NCI-H2196 treated with DMSO at 0.1 percent for 48 hours (cell line): ENCODE results near the gene R3HDM4.
"Not testable (repeated sequence)": the region's sequence is repeated elsewhere in the genome, so short reads cannot be mapped to it uniquely, and the experiment has no call there.

Experiments used
- DNase-seq: peaks from one replicate; lab custom pipeline; 2025; ENCODE audit not compliant: unreplicated experiment; lab: John Stamatoyannopoulos, UW

The R3HDM4 gene

DNA sequence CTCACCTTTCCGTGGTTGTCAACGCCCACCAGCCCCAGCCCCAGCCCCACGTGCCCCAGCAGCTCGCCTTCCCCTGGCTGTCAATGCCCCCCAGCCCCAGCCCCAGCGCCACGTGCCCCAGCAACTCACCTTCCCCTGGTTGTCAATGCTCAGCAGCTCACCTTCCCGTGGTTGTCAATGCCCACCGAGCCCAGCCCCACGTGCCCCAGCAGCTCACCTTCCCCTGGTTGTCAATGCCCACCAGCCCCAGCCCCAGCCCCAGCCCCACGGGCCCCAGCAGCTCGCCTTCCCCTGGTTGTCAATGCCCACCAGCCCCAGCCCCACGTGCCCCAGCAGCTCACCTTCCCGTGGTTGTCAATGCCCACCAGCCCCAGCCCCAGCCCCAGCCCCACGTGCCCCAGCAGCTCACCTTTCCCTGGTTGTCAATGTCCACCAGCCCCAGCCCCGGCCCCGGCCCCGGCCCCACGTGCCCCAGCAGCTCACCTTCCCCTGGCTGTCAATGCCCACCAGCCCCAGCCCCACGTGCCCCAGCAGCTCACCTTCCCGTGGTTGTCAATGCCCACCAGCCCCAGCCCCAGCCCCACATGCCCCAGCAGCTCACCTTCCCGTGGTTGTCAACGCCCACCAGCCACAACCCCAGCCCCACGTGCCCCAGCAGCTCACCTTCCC is 34.9 kb downstream of the R3HDM4 start:
- DNase-seq: not testable (repeated sequence)

DNA sequence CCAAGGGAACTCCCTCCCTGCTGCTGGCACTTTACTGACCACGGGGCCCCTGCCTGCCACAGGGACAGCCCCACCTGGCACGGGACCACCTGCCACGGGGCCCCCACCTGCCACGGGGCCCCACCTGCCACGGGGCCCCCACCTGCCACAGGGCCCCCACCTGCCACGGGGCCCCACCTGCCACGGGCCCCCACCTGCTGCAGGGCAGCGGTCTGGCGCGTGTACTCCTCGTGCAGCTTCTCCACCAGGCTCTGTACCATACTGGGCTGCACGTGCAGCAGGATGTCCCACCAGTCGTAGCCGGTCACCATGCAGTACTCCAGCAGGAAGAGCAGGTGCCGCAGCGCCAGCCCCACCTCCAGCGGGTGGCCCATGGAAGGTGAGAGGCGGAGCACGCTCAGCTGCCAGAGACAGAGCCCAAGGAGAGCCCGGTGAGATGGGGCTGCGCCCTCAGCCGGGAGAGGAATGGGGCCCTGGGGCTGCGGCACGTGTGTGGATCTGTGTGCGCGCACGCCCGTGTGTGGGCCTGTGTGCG is 36.2 kb downstream of the R3HDM4 start:
- no peak for DNase-seq

DNA sequence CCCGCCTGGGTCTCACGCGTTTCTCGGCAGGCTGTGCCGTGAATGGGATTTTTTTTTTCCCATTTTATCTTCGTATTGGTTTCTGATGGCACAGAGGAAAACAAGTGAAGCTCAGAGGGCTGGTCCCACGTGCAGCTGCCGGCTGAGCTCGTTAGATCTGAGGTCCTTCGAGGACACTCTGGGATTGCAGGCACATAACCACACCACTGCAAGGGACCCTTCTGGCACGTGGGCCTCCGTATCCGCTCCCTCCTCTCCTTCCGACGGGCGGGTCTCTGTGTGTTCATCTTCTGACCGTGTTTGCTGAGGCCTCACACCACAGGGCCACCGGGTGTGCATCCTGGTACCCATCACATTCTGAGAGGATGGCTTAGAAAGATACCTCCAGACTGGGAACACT is 36.9 kb downstream of the R3HDM4 start:
- no peak for DNase-seq

DNA sequence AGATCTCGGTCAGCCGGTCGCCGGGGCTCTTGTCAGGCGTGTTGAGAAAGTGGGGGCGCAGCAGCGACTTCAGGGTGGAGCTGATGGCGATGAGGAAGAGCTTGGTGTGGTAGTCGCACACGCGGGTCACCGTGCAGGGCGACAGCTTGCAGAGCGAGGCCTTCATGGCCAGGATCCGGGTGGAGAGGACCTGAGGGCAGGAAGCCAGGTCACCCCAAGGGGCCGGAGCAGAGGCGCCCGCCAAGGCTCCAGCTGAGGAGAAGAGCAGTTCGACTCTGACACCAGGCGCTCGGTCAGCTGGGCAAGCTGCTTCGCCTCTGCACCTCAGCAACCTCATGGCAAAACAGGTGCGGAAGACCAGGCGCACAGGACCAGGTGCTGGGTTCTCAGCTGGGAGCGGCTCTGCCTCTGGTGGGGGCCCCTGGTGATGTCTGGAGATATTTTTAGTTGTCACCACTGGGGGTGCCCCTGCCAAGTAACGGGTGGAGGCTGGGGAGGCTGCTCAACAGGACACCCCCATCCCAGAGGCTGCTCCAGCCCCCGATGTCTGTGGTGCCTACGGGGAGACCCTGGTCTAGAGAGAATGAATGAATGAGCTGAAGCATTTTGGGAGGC is 37.6 kb downstream of the R3HDM4 start:
- DNase-seq: no peak

DNA sequence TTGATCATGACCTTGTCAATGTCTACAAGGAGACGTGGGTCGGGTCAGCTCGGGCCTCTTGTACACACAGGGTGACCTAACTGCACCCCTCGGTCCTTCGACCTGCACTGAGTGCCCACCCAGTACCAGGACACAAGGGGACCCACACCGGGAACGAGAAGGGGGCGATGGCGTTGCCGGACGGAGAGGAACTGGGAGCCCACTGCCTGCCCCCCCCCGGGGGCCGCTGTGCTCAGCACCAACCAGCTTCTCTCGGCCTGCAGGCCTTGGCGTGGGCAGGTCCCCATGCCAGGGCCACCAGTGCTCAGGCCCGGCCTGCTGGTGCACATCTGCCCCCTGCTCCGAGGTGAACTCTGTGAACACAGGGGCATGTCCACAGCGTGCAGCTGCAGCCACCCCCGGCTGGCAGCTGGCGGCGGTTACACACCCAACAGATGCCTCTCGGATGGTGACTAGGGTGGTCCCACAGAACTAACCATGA is 39.4 kb downstream of the R3HDM4 start:
- no peak for DNase-seq

DNA sequence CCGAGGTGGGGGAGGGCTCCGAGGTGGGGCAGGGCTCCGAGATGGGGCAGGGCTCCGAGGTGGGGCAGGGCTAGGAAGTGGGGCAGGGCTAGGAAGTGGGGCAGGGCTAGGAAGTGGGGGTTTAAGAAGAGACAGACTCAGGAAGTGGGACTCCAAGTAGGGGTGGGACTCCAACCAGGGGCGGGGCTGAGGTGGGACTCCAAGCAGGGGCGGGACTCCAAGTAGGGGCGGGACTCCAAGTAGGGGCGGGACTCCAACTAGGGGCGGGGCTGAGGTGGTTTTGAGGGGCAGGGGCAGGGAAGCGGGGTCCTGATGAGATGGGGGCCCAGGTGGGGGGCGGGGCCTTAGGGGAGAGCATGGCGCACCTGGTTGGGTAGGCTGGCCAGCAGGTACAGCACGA is 39.9 kb downstream of the R3HDM4 start:
- no peak for DNase-seq

DNA sequence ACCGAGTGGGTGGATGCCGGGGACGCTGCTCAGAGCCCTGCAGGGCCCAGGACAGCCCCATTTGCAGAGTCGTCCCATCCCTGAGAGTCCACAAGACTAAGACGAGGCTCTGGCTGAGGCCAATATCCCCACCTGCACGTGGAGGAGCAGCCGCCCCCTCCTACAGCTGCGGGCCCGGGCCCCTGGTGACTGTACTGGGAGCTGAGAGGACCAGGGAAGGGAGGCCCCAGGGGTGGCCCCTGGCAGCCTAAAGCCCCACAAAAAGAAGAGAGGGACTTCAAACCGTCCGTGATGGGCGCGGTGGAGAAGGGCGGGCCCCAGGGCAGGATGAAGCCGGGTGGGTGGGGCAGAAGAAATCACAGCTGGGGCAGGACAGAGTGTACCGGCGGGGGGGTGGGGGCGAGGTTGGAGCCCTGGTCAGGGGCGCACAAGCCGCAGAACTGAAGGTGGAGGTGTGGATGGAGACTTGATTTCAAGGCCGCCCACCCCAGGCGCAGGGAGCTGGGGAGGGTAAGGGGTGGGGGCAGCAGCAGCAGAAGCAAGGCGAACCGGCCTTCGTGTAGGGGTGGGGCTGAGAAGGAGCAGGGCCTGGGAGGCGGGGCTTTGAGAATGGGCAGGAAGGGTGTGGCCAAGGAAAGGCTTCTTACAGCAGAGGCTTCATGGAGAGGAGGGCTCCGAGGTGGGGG is 40.6 kb downstream of the R3HDM4 start:
- DNase-seq: no peak

DNA sequence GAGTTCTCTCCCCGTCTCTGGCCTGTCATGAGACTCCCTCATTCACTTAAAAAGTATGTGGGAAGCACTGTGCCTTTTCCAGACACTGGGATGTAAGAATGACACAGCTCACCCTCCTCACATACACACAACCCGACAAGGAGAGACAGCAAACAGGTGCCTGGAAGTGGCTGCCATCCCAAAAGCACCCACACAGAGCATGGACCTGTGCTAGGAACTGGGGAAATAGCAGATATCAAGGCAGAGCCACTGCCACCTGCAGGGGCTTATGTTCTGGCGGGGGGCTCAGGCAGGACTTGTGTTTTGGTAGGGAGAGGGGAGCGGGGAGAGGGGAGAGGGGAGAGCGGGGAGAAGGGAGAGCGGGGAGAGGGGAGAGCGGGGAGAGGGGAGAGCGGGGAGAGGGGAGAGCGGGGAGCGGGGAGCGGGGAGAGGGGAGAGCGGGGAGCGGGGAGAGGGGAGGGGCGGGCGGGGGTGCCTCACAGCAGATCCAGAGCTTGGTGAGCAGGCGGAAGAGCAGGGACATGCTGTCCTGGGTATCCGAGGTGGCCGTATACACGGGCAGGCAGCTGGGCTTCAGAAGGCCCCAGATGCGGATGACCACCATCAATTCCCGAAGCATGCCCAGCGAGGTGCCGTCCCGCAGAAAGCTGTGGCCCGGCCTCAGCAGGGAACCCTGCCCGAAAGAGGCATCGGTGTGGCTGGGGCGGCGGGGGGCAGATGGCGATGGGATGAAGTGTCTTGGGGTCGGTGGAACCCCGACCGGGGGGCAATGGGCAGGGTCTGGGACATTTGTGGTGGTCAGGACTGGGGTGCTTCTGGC is 41.4 kb downstream of the R3HDM4 start:
- DNase-seq: no peak

DNA sequence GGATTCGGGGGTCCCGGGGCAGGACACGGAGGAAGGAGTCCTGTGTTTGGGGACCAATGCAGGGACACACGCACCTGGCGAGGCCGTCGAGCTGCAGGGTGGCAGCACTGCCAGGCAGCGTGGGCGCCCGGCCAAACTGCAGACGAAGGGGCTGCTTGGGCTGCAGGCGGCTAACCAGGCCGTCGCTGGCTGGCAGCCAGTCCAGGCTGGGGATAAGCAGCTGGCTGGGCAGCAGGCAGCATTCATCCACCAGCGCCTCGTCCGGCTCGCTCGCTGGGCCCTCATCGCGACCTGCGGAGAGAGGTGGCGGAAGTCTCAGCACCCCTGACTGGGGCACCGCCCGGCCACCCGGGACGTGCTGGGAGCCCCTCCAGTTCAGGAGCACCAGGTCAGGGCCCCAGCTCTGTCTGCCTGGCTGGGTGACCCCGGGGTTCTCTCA is 42.0 kb downstream of the R3HDM4 start:
- DNase-seq: peak; percentile 71

DNA sequence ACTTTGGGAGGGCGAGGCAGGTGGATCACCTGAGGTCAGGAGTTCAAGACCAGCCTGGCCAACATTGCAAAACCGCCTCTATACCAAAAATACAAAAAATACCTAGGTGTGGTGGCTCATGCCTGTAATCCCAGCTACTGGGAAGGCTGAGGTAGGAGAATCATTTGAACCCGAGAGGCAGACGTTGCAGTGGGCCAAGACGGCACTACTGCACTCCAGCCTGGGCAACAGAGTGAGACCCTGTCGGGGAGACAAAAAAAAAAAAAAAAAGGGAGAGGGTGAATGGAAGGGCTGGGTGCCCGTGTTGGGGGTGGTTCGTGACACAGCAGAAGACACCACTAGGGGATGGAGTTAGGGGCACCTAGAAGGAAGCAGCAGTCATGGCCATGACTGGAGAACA is 42.7 kb downstream of the R3HDM4 start:
- no peak for DNase-seq

DNA sequence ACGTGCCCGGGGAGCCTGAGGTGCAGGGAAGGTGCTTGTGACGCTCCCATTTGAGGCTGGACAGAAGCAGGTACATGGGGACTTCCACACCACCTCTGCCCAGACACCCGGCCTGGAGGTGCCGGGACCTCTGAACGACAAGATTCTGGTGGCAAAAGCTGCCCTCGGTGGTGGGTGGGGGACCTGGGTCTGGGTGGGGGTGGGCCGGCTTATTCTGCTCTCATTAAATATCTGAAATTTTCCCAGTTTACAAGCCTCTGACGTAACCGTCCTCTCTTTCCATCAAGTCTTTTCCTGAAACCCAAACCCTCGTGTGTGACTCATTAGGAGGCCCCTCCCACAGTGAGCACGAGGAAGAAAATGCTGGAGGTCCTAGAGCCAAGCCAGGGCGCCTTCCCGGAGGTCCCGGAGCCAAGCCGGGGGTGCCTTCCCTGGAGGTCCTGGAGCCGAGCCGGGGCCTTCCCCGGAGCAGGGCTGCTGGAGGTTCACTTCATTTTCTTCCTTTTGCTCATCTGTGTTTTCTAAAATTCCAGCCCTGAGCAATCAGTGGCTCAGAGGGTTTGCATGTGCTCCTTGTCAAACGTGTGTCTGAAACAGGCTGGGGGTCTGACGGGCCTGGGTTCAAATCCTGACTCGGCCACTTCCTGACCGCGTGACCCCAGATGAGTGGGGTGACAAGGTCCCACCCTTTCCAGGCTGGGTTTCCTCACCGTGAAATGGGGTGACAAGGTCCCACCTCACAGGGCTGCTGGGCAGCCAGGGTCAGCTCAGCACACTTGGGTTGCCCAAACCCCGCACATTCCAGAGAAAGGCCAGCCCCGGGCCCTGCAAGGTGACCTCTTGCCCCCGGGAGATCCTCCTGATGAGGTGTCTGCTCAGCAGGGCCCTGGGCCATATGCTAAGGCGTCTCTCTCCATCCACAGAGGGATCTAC is 43.5 kb downstream of the R3HDM4 start:
- no peak for DNase-seq

DNA sequence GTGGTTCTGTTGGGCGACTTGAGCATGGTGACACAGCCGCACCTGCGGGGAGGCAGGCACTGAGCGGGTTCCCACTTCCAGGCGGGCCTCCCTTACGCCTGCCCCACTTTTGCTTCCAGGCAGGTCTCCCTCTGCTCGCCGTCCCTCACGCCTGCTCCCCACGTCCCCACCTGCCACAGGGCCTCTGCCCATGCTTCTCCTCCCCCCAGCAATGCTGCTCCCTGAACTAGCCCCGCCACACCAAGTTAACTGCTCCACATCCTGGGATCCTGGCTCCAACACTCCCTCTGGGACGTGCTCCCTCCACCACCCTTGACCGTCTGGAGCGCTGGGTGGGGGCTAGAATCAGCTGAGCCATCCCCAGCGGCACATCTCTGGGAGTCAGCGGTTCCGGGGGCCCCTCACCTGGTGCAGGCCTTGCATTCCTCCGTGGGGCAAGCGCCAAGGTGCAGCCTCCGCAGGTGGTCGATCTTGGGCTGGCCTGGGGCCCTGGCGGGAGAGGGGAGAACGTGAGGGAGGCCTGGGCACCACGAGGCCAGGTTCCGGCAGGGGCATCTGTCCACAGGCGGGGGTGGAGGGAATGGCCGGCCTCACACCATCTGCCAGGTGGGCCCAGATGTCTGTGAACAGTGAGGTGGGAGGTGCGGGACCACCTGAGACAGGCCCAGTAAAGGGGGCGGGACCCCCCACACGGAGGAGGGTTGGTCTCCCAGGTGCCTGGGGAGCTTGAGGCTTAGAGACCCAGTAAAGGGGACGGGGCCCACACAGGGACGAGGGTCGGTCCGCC is 44.4 kb downstream of the R3HDM4 start:
- DNase-seq: no peak

DNA sequence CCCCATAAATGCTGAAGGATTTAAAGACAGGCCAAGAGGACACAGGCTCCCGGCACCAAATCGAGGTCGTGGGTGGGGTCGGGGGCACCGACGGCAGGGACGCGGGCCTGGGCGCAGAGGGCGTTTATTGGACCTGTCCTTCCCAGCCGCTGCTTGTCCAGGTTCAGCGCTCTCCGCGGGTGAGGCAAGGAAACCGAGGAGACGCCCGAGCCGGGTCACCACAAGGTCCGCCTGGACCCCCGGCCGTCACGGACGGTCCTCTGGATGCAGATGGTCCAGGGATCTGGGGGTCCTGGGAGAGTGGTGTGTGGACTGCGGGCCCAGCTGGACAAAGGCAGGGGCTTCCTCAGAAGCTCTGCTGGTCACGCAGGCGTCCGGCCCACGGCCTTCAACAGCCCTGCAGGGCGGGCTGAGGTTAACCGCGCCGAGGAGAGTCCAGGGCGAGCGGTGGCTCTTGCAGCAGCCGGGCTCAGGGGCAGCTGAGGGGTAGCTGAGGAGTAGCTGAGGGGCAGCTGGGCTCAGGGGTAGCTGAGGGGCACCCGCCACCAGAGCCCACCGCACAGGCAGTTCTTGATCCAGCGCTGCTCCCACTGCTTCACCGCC is 45.1 kb downstream of the R3HDM4 start:
- DNase-seq: no peak

DNA sequence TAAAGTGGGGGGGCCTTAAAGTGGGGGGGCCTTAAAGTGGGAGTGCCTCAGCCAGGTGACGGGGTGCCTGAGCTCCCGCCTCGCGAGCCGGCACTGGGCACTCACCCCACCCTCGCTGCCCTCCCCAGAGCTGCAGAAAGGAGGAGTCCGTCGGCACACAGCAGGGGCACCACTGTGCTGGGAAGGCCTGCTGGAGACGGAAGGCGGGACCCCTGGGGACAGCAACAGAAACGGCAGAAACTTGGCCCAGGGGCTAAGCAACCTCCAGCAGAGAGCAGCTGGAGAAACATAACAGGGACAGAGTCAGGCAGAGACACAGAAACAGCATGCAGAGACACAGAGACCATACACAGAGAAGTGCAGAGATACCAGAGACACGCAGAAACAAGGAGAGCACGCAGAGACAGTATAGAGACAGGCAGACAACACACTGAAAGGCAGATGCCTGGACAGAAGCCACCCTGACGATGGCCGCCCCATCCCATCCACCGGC is 45.7 kb downstream of the R3HDM4 start:
- no peak for DNase-seq

DNA sequence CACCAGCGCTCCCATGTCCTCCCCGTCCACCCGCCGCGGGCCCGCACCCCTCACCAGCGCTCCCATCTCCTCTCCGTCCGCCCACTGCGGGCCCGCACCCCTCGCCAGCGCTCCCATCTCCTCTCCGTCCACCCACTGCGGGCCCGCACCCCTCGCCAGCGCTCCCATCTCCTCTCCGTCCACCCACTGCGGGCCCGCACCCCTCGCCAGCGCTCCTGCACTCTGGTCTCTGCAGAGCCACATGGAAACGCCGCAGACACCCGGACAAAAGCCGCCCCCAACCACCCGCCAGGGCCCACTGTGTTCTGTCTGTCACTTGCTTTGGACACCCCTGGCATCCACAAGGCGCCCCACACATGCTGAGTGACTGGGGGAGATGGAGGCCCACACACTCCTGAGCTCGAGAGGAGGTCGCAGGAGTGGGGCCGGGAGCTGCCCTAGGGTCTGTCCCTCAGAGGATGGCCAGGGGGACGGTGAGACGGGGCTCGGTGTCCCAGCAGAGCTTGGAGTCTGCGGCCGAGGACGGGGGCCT is 46.2 kb downstream of the R3HDM4 start:
- no peak for DNase-seq

DNA sequence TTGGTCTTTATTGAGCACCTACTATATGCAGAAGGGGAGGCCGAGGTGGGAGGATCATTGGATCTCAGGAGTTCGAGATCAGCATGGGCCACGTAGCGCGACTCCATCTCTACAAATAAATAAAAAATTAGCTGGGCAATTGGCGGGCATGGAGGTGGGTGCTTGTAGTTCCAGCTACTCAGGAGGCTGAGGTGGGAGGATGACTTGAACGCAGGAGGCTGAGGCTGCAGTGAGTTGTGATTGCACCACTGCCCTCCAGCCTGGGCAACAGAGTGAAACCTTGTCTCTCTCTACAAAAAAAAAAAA is 49.8 kb downstream of the R3HDM4 start:
- no peak for DNase-seq

DNA sequence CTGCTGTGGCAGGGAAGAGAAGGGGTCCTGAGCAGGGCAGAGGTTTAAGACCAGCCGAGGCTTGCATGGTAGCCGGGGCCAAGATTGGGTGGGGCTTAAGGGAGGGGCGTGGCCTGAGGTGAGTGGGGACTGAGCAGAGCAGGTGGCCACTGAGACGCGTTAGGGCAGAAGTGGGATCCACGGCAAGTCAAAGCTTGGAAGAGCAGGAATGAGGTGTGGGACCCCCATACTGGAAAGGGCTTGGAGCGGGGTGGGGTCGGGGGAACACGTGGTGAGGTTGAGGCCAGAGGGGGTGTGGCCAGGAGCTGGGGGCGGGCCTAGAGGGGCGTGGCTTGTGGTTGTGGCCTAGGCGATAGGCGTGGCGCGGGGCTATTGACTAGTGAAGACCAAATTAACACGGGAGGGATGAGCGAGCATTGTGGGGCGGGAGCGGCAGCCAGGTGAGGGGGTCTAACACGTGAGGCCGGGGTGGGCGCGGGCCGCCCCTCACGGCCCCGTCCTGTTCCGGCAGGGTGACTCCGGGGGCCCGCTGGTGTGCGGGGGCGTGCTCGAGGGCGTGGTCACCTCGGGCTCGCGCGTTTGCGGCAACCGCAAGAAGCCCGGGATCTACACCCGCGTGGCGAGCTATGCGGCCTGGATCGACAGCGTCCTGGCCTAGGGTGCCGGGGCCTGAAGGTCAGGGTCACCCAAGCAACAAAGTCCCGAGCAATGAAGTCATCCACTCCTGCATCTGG is 50.3 kb downstream of the R3HDM4 start:
- DNase-seq: no peak
